Left ventricle myocardium inferior (tissue), 1 donor: ENCODE measurements around the gene PPP2R2C. TPM values are rescaled to one million over a fixed set of nuclear protein-coding genes. Genes with fewer than 3 reads are reported as not detected.

ENCODE experiments used
- DNase-seq: peaks from one replicate; pipeline ENCODE4 v3.0.0-alpha.2; 2020
- H3K27ac ChIP-seq: fragments of 200-600 bp; replicated peaks from 2 replicates; pipeline ENCODE4 v1.8.0; 2021
- H3K27me3 ChIP-seq: fragments of 200-600 bp; 2 replicates; pipeline ENCODE4 v1.8.0; 2021; ENCODE audit warnings: low read depth
- H3K36me3 ChIP-seq: fragments of 200-600 bp; 2 replicates; pipeline ENCODE4 v1.8.0; 2021
- H3K4me1 ChIP-seq: fragments of 200-600 bp; 2 replicates; pipeline ENCODE4 v1.8.0; 2021
- H3K4me3 ChIP-seq: fragments of 200-600 bp; 2 replicates; pipeline ENCODE4 v1.8.0; 2021; ENCODE audit warnings: mild to moderate bottlenecking, moderate library complexity
- H3K9me3 ChIP-seq: fragments of 200-600 bp; replicated peaks from 2 replicates; pipeline ENCODE4 v1.8.0; 2021
- intact Hi-C: fragments of 100-400 bp; cut with micrococcal nuclease; formaldehyde crosslinking; loops from one replicate; pipeline ENCODE4 v1.11.0; 2022
- total RNA-seq: library from RNA; stranded (reverse); fragmentation: NEBNext Ultra II Directional; extraction: Animal tissue kit (Norgen Biotek cat#: 25700); gene quantifications from one replicate; pipeline ENCODE4 v1.2.1, GENCODE V29; 2021
- TF ChIP-seq, protein P1 (sequence below): fragments of 200-600 bp; IDR thresholded peaks from 2 replicates; pipeline ENCODE4 v1.8.0; 2021; ENCODE audit warnings: antibody characterized with exemption, mild to moderate bottlenecking, borderline replicate concordance
- donor health status: DM: no; HTN: yes; CAD: no; lungs with severe emphysema.

The PPP2R2C gene
- total RNA-seq, 1 donor from 2014 or later: 9.7 TPM

DNA sequence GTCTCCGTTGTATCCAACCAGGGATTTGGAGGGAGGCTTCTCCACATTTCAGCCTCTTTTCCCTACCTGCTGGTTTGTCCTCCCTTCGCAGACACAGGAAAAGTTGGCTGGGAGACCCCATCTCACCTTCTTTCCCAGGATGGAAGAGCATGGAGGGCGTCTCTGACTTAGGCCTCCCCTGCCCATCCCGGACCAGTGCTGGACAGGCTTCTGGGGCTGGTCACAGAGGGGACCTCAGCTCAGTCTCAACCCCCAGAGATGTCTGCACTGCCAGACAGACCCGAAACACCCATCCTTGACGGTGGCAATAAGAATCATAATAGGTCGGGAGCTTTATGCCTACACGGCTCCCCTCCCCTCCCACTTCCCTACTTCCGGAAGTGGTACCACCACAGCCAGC is 201.2 kb downstream of the PPP2R2C start:
- Histone ChIP-seq H3K9me3 (no peaks in the 10 kb centered on the region), H3K4me3 (peak overlapping the region; percentile 98), H3K36me3 (no peaks in the 10 kb centered on the region), H3K4me1 (peaks cover 69% of the 10 kb centered on the region), H3K27me3 (no peaks in the 10 kb centered on the region), H3K27ac (peak overlapping the region; percentile 92)
- DNase-seq: no peak
- intact Hi-C loops: no loop called here
- TF ChIP-seq, protein P1, sequence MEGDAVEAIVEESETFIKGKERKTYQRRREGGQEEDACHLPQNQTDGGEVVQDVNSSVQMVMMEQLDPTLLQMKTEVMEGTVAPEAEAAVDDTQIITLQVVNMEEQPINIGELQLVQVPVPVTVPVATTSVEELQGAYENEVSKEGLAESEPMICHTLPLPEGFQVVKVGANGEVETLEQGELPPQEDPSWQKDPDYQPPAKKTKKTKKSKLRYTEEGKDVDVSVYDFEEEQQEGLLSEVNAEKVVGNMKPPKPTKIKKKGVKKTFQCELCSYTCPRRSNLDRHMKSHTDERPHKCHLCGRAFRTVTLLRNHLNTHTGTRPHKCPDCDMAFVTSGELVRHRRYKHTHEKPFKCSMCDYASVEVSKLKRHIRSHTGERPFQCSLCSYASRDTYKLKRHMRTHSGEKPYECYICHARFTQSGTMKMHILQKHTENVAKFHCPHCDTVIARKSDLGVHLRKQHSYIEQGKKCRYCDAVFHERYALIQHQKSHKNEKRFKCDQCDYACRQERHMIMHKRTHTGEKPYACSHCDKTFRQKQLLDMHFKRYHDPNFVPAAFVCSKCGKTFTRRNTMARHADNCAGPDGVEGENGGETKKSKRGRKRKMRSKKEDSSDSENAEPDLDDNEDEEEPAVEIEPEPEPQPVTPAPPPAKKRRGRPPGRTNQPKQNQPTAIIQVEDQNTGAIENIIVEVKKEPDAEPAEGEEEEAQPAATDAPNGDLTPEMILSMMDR: no peak

DNA sequence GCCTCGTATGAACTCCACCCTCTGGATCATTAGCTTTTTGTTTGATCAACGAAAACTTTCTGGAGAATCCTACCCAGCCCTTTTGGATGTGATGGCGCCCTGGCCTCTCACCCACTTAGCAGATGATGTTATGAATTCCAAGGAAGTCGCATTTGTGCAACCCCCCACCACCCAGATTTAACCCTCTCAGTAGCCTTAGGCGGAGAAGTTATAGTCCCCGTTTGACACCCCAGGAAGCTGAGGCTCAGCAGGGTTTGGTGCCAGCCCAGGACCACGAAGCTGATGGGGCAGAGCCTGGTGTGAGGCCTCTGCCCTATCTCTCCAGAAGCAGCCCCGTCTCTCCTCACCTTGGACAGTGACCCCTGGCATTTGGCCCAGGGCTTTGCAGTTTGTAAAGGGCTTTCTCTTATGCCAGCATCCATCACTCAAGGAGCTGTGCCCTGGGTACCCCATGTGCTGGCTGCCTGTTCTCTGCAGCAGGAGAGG is 201.7 kb downstream of the PPP2R2C start:
- peaks cover 64% of the 10 kb centered on the region for H3K4me1 ChIP-seq
- DNase-seq: no peak

More for the DNA sequence above, 201.7 kb downstream of the PPP2R2C start:
- Histone ChIP-seq H3K27ac (peak overlapping the region; percentile 92), H3K27me3 (no peaks in the 10 kb centered on the region), H3K4me3 (peak overlapping the region; percentile 98), H3K9me3 (no peaks in the 10 kb centered on the region), H3K36me3 (no peaks in the 10 kb centered on the region)
- intact Hi-C loops: no loop called here
- TF ChIP-seq, protein P1: no peak

Other genes with a start within 250 kb of the PPP2R2C start
- gene WFS1, start 202.8 kb downstream of the PPP2R2C start, total RNA-seq: 104 TPM
- gene MAN2B2, start 102.6 kb upstream of the PPP2R2C start, total RNA-seq: 18.5 TPM
- 223 TPM for gene MRFAP1, start 168.1 kb upstream of the PPP2R2C start, total RNA-seq
- not detected for gene S100P, start 221.3 kb upstream of the PPP2R2C start, total RNA-seq
- gene MRFAP1L1, start 237.3 kb upstream of the PPP2R2C start, total RNA-seq: 41.5 TPM
- gene BLOC1S4, start 243.6 kb upstream of the PPP2R2C start, total RNA-seq: 7.1 TPM